Measurements from ENCODE around the gene INSYN2A.

Gene INSYN2A

GRCh38 chr10:127154831-127155620 lies 41.4 kb downstream of the INSYN2A start:
- DNase-seq, result no peak

DNA sequence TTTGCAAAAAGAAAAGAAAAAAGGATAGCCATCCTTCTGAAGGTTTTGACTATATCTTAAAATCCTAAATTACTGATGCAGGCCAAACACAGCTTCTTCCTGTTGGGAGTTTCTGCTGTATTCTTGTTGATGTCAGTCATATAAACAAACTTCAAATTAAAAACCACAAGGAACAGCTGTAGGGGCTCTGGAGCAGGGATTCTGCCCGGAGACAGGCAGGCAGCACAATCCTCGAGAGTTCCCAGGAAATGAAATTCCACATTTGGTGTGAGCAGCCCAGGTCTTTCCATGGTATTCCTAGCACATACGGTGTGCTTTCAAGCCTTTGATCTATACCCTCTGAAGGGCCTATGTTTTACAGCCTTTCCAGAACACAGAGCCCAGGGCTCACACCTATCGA lies 43.2 kb downstream of the INSYN2A start:
- DNase-seq, result no peak

- DNase-seq, result peak in 18 of 58 donors; percentile 2 to 46 (median 10)
These were observed 44.3 kb downstream of the INSYN2A start for GRCh38 chr10:127151981-127152699.

DNA sequence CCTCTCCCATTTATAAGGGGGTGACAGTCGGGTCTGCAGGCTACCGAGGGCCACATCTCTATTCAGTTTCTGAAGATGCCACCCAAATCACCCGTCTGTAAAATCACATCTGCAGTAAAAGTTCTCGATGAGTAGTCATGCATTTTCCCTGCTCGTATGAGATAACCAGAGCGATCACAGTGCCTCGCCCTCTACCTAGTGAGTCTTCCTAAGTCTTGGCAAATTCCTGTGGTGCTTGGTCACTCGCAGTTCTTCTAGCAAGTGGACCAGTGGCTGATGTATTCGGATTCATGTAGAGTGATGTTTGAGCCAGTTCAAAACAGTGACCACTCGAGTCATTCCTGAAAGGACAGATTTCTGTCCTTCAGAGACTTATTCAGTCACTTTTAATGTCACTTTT lies 44.9 kb downstream of the INSYN2A start:
- no peak for DNase-seq

GRCh38 chr10:127150136-127150535 lies 46.3 kb downstream of the INSYN2A start:
- no peak for DNase-seq

GRCh38 chr10:127149501-127150081 lies 46.8 kb downstream of the INSYN2A start:
- no peak for DNase-seq

DNA sequence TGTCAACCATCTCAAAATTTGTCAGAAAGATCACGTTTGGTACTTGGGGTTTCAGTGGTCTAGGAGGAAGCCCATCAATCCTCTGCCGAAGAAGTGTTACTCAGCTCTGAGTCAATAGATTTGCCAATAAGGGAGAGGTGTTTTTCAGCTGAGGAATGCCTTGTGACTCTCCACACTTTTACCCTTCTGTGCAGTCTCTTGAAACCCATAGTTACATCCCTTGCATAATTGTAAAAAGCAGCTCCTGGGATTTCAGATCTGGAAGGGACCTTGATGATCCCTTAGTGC lies 47.5 kb downstream of the INSYN2A start:
- DNase-seq, result no peak

DNA sequence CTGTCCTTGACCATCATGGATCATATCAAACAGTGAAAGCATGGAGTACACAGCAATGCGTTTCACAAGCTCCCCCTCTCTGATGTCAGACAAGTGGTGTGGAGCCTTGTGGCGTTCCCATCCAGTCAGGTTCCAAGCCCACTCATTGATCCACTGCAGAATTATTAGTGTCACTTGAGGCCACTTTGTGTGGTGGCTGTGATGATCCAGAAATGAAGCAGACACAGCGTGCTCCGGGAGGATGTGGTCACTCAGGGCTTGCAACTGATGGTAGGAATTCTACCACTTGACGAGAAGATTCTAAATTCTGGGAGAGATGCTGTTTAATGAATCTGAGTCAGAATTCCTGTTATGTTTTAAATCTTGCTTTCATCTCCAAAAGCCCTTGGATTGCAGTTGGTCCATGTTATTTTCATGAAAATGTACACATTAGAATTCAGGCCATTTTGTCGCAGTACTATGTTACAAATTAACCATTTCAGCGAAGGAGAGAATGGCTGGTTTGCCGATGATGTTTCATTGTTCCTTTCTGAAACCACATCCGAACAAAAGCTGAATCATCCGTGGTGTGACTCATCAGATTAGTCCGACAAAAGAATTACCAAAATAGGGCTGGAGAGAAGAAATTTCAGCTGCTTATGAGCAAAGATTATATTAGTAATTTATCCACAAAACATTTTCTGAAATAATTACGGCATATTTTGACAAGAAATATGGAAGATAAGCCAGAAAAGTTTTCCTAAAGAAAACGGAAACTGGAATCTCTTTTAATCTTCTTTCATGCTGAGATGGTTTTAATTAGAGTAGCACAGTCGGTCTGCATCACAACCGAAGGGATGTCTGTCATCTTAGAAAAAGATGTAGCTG lies 48.1 kb downstream of the INSYN2A start:
- DNase-seq, result peak in 2 of 58 donors; percentile 5 to 16

DNA sequence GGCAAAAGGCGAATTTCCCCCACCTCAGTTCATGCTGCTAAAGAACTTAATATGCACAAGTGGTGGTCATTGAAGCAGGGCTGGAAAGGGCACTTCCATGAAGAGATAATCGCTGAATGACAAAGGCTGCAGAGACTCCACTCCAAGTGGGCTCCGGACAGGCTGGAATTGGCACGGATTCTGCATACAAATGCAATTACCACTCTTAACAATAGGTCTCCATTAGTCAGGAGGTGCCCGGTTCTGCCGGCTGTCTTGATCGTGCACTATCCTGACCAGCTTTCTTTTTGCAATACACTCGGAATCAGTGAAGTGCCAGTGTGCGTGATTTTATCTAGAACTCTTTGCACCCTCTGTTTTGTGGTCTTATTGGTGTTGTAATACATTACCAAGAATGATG lies 49.7 kb downstream of the INSYN2A start:
- peak in 1 of 58 donors; percentile 20 for DNase-seq

Measured in anterior cingulate cortex (tissue), 58 donors.